Esophagus muscularis mucosa (tissue), 4 donors: ENCODE measurements around the gene ABCC3.

ENCODE experiments used
- EP300 ChIP-seq: sonication (generic); formaldehyde crosslinking; IDR thresholded peaks from one replicate; pipeline ENCODE4 v1.6.1; 2017; ENCODE audit warnings: antibody characterized with exemption
- POLR2A ChIP-seq: fragments of 450-650 bp; IDR thresholded peaks from one replicate; pipeline ENCODE4 v1.6.1; 2017; ENCODE audit warnings: antibody characterized with exemption, moderate library complexity, mild to moderate bottlenecking, low read depth
- TF ChIP-seq, protein P1 (sequence below), 3 experiments: fragments of 200-600 bp in 2 of 3; fragments of 450-650 bp in 1 of 3; sonication (generic) in 2 of 3; IDR thresholded peaks; one replicate each; pipeline ENCODE4 v1.5.1; 2017 to 2019; ENCODE audit warnings: antibody characterized with exemption in 3 of 3, mild to moderate bottlenecking in 2 of 3, moderate library complexity in 1 of 3

DNA sequence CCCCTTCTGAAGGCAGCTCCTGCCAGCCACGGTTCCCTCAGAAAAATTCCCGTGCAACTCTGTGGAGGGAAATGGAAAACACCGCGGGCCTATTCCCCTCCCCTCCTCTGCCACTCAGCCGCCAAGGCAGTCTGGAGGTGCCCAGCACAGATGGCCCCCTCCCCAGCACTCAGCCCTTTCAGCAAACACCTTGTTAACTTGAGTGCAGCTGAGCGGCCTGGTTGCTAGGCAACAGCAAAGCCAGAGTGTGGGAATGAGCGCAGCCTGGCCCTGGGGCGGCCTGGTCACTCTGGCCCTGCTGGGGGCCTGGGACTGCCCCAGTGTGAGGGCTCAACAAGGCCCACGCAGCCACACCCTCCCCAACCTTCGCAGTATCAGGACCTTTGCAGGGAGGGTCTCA lies 41.4 kb upstream of the ABCC3 start:
- TF ChIP-seq EP300, result no peak
- TF ChIP-seq, protein P1, sequence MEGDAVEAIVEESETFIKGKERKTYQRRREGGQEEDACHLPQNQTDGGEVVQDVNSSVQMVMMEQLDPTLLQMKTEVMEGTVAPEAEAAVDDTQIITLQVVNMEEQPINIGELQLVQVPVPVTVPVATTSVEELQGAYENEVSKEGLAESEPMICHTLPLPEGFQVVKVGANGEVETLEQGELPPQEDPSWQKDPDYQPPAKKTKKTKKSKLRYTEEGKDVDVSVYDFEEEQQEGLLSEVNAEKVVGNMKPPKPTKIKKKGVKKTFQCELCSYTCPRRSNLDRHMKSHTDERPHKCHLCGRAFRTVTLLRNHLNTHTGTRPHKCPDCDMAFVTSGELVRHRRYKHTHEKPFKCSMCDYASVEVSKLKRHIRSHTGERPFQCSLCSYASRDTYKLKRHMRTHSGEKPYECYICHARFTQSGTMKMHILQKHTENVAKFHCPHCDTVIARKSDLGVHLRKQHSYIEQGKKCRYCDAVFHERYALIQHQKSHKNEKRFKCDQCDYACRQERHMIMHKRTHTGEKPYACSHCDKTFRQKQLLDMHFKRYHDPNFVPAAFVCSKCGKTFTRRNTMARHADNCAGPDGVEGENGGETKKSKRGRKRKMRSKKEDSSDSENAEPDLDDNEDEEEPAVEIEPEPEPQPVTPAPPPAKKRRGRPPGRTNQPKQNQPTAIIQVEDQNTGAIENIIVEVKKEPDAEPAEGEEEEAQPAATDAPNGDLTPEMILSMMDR (IDR thresholded peaks at IDR 0.05), result no peak
- TF ChIP-seq POLR2A, result no peak
